GM19240 (cell line): Measurements from ENCODE around the gene AGMO.
"Not testable (repeated sequence)": the region's sequence is repeated elsewhere in the genome, so short reads cannot be mapped to it uniquely, and the experiment has no call there.

ENCODE experiments used
- DNase-seq: peaks from one replicate; pipeline ENCODE4 v3.0.0; 2011; ENCODE audit warnings: low spot score; ENCODE audit not compliant: insufficient read length

The AGMO gene

GRCh38 chr7:15326044-15326644, 235.7 kb downstream of the AGMO start:
- no peak for DNase-seq

- no peak for DNase-seq
Observed at GRCh38 chr7:15323550-15323949, 238.3 kb downstream of the AGMO start.

- no peak for DNase-seq
Observed at GRCh38 chr7:15317215-15317614, 244.6 kb downstream of the AGMO start.

GRCh38 chr7:15315678-15316077, 246.1 kb downstream of the AGMO start:
- no peak for DNase-seq

- no peak for DNase-seq
Observed at GRCh38 chr7:15314922-15315321, 246.9 kb downstream of the AGMO start.

GRCh38 chr7:15313361-15313760, 248.5 kb downstream of the AGMO start:
- DNase-seq: no peak

- no peak for DNase-seq
Observed at GRCh38 chr7:15309872-15310271, 251.9 kb downstream of the AGMO start.

- no peak for DNase-seq
Observed at GRCh38 chr7:15308821-15309220, 253.0 kb downstream of the AGMO start.

GRCh38 chr7:15306296-15306695, 255.5 kb downstream of the AGMO start:
- DNase-seq: no peak

- DNase-seq: no peak
Observed at GRCh38 chr7:15305002-15305600, 256.7 kb downstream of the AGMO start.

GRCh38 chr7:15303357-15303756, 258.5 kb downstream of the AGMO start:
- DNase-seq: no peak

GRCh38 chr7:15300986-15301385, 260.8 kb downstream of the AGMO start:
- not testable (repeated sequence) for DNase-seq

- DNase-seq: no peak
Observed at GRCh38 chr7:15292138-15292537, 269.7 kb downstream of the AGMO start.

- DNase-seq: no peak
Observed at GRCh38 chr7:15291699-15292098, 270.1 kb downstream of the AGMO start.

- DNase-seq: no peak
Observed at GRCh38 chr7:15288741-15289140, 273.1 kb downstream of the AGMO start.

- DNase-seq: no peak
Observed at GRCh38 chr7:15284396-15284795, 277.4 kb downstream of the AGMO start.

- no peak for DNase-seq
Observed at GRCh38 chr7:15280078-15280733, 281.6 kb downstream of the AGMO start.

GRCh38 chr7:15279640-15280039, 282.2 kb downstream of the AGMO start:
- no peak for DNase-seq

- no peak for DNase-seq
Observed at GRCh38 chr7:15257689-15258088, 304.1 kb downstream of the AGMO start.

GRCh38 chr7:15252181-15252580, 309.6 kb downstream of the AGMO start:
- no peak for DNase-seq

- DNase-seq: no peak
Observed at GRCh38 chr7:15248514-15248913, 313.3 kb downstream of the AGMO start.

GRCh38 chr7:15245831-15246230, 316.0 kb downstream of the AGMO start:
- DNase-seq: no peak

GRCh38 chr7:15239801-15240200, 322.0 kb downstream of the AGMO start:
- no peak for DNase-seq
